DMS79 treated with DMSO at 0.1 percent for 48 hours (cell line): ENCODE data around the gene KRT33A.

Source experiments
- DNase-seq: peaks from one replicate; lab custom pipeline; 2025; lab: John Stamatoyannopoulos, UW

KRT33A gene

DNA sequence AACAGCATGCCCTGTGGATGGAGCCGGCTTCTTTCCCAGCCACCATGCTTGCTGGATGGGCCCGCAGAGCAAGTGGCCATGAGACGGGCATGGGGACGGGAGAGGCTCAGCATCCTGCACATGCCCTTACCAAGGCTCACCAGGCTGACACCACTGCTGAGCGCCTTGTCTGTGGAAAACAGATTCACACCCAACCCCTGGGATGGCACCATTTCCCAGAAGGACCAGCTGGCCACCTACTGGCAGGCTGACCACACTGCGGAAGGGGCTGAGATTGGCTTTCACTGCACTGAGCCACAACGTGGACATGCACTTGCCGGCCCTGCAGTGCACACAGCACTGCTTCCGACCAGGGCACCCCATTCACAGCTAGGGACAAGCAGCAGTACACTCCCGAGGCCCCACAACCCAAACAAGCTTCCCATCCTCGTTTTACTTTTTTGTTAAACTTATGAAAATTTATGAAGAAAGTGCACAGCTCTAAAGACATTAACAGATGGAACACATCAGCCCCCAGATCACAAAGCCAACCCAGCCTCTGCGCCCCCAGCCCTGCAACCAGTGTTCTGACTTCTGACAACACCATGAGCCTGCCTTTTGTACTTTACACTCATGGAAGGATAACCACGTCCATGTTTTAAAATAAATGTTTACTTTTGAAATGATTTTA is 21.2 kb downstream of the KRT33A start:
- DNase-seq = no peak

DNA sequence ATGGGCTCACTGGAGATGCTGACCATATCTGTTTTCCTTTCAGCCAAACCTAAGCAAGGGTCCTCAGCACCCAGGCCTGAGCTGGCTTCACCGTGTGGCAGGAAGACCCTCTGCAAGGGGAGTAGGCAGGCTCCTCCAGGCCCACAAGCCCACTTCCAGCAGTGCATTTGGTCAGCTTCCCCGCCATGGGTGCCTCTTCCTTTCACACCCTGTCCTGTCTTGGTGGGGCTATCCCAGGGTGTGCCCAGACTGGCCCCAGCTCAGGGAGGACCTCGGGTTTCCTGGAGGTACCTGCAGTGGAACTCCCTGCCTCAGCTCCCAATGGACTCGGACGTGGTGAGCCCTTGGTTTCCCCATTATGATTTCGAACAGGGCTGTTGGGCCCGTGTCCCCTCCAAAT is 22.4 kb downstream of the KRT33A start:
- no peak for DNase-seq

- no peak for DNase-seq
Measured at GRCh38 chr17:41327411-41328120, 23.1 kb downstream of the KRT33A start.

GRCh38 chr17:41326173-41327145 is 24.2 kb downstream of the KRT33A start:
- DNase-seq = no peak

GRCh38 chr17:41325611-41326010 is 25.0 kb downstream of the KRT33A start:
- no peak for DNase-seq

DNA sequence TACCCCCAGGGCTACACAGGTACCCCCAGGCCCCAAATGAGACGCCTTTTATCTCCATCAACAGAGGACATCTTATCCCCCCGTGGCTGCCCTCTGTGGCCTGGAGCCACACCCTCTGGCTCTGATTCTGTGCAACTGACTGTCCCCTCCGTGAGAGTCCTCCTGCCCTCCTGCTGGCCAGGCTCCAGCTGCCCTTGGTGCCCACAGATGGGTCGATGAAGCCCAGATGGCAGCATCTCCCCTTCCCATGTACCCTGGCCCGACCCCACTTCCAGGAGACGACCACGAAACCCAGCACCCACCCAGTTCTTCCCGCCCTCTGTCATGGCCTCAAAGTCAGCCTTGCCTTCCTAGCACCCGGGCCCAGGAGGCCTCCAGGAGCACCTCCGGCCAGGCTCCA is 25.5 kb downstream of the KRT33A start:
- DNase-seq = no peak

- DNase-seq = no peak
Measured at GRCh38 chr17:41324180-41325075, 26.2 kb downstream of the KRT33A start.

DNA sequence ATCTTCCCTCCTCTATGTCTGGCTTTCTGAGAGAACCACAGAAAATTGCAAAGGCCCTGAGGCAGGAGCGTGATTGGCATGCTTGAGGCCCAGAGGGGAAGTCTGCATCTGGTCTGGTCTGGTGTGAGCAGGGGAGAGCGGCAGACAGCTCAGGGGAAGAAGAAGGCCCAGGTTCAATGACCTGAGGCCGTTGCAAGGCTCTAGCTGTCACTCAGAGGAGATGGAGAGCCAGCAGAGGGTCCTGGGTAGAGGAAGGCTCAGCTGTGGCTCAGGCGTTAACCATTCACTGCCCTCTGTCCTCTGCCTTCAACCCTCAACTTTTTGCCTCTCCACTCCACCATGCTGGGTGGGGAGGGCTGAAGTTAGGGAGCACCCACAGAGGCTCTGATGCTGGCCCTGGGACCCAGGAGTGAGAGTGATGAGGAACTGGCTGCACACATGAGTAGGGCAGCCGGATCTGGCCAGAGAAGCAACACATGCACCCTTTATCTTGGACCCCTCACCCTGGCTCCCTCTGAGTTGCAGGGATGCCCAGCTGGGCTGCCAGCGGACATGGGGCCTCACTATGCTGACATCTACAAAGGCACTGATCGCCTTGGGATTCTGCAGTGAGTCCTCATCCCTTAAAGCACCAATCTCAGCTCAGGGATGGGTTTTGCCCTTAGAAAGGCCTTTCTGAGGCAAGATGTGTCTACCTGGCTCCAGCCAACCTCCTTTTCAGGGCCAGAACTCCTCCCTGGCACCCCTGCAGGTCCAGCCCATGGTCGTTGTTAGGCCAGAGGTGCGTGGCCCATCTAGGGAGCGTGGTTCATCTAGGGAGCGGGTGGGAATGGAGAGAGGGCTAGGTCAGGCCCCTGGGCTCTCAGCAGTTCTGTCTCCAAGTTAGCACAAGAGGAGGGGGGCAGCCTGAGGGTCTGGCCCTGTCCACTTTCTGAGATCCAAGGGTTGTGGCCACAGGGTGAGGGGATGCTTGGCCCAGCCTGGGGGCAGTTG is 27.4 kb downstream of the KRT33A start:
- no peak for DNase-seq

DNA sequence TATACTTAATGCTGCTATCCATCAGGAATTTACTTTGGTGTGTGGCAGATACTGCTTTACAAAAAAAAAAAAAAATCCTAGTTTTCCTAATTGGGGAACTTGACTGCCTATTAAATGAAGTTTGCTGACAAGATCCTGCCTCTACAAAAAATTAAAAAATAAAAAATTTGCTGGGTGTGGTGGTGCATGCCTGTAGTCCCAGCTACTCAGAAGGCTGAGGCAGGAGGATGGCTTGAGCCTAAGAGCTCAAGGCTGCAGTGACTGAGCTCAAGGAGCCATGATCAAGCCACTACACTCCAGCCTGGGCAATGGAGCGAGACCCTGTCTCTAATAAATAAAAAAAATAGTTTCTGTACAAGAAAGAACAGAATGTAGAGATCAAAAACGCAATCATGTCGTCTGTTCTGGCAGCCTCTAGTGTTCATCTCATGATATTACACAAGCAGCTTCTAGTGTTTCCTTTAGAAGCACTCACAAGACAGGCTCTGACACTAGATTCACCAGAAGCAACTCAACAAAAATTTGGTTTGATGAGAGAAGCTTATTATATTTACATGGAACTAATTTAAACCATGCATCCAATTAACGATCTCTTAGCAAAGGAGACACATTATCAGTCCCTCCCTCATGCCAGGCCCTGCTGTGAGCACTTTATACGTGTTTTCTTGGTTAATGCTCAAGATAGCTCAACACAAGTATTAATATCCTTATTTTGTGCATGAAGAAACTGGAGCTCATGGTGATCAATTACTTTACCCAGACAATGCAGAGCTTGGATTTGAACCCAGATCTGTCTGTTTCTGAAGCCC is 28.3 kb downstream of the KRT33A start:
- DNase-seq = peak; percentile 53

- DNase-seq = no peak
Measured at GRCh38 chr17:41318231-41318630, 32.4 kb downstream of the KRT33A start.

DNA sequence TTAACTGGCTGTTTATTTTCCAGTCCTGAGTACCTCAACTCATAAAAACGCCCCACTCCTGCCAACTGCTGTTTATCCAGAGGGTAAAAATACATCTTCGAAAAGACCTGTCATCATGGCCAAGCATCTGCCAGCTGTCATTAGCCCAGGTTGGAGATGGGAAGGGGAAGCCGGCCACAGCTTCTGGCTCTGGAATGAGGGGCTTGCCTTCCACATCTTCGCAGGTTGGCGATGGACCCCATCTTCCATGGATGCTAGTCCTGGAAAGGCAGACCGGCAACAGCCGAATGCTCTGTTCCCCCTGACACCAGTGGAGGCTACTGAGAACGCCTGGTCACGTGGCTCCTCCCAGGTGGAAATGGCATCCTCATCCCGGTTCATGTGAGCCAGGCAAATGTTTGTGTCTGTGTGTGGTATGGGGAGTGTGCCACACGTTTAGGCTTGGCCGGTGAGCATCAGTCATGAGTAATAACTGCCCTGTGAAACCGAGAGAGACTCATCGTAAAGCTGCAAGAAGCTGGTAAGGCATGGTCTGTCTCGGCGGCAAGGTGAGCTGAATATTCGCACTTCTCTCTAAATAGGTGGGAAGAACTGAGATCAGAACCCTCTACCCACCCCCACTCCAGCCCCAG is 34.7 kb downstream of the KRT33A start:
- peak; percentile 43 for DNase-seq

- DNase-seq = no peak
Measured at GRCh38 chr17:41315204-41315794, 35.3 kb downstream of the KRT33A start, which contains the start of gene KRTAP17-1. TSS of gene KRTAP17-1 (minus strand) at chr17:41315710. CDS start at chr17:41315650, 60 bp downstream.

DNA sequence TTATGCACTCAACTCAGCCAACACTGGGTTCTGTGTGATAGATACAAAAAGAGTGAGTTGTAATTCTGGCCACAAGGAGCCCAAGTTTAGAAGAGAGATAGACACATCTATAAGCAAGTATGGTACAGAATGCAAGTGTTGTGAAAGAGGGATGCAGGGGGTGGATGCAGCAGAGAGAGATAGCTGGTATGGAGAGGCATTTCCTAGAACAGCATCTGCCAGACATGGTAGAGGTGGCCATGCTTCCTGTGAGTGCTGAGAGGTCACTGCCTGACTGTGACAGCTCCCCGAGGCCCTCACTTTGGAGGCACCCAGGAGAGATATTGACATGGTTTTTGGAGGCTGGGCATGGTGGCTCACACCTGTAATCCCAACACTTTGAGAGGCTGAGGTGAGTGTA is 39.5 kb downstream of the KRT33A start:
- DNase-seq = no peak

- DNase-seq = no peak
Measured at GRCh38 chr17:41308918-41309359, 41.7 kb downstream of the KRT33A start, which contains the start of gene KRTAP16-1. TSS of gene KRTAP16-1 (minus strand) at chr17:41309309. CDS start at chr17:41309253, 56 bp downstream.

GRCh38 chr17:41308251-41308917 is 42.2 kb downstream of the KRT33A start:
- DNase-seq = peak; percentile 7

- DNase-seq = no peak
Measured at GRCh38 chr17:41307647-41308046, 43.0 kb downstream of the KRT33A start.

- no peak for DNase-seq
Measured at GRCh38 chr17:41304091-41304490, 46.5 kb downstream of the KRT33A start.

DNA sequence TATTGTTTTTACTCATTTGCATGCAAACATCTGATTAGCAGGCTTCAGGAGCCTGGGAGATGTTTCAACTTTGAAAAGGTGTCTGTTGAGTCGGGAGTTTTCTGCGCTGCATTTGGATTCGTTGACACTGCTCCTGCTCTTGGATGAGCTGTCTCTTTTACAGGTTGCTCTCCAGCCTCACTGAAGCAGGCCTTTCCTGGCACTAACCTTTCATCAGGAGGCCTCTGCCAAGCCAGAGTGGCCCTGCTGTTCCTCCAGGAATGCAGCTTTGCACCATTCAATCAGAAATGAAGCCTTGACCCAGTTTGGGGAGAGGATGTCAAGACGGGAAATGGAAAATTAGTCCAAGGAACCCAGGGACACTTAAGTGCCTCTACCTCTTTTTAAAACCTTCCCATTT is 47.6 kb downstream of the KRT33A start:
- no peak for DNase-seq
